Fibroblast of lung (primary cell): ENCODE data around the gene CTTNBP2NL.

ENCODE experiments used
- CTCF ChIP-seq, 2 donors: IDR thresholded peaks in 1 of 2; conservative IDR thresholded peaks in 1 of 2; 1 replicate in 1 of 2; 2 replicates in 1 of 2; pipeline ENCODE4 v1.5.1; 2011 to 2012; ENCODE audit warnings: low read length in 2 of 2, control low read depth in 1 of 2, inconsistent platforms in 1 of 2, low read depth in 1 of 2, mild to moderate bottlenecking in 1 of 2
- EZH2 ChIP-seq: IDR thresholded peaks from 2 replicates; pipeline ENCODE4 v1.5.1; 2012; ENCODE audit warnings: low read length, control low read depth, mild to moderate bottlenecking; ENCODE audit errors: missing control alignments

- TF ChIP-seq CTCF (conservative IDR thresholded peaks at IDR 0.05 in 1 of 2, IDR thresholded peaks at IDR 0.05 in 1 of 2; ENCODE audit: low read depth in 1 of 2, low read length in 2 of 2) (no peak), EZH2 (no peak)
Observed at GRCh38 chr1:112391603-112391940, 4.4 kb upstream of the CTTNBP2NL start.
